ENCODE data around the gene EFNA4. TPM values are rescaled to one million over a fixed set of nuclear protein-coding genes. Genes with fewer than 3 reads are reported as not detected.
A peak's percentile ranks its signal among the peaks of the same experiment; 100 is the strongest.

EFNA4 gene
- total RNA-seq, 1 donor from 2014 or later = 5.3 TPM

DNA sequence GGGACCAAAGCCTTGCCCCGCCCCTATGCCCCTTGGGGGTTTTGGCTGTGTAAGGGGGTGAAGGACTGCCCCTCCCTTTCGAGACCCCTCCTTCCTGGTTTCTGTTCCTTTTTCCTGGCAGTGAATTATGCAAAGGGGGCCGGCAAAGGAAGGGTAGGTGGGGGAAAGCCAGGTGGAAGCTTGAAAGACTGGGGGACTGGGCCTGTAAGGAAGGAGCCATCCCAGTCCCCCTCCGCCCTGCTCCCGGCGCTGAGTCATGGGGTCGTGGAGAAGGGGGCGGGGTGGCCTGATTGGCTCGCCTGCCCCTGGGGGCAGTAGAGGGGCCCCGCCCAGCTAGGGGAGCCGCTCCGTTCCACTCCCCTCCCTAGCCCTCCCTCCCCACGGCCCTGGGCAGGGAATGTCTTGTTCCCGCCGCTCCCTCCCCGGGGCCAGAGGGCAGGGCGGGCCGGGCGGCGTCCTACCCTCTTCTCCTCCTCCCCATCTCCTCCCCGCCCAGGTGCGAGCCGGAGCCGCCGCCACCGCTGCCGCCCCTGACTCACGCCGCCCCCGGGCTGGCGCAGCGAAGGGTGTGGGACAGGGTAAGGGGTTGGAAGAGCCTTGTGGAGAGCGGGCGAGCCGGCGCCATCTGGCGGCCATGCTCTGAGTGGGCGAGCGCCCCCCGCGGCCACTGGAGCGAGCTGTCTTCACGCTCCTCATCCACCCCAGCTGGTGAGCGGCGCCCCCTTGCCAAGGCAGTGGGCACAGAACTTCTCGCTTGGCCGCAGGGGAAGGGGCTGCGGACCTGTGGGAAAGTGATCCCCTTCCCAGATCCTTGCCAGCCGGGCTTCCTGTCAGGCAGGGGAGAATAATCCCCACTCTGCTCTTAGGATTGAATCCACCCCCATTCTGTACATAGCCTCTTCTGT, 46.2 kb upstream of the EFNA4 start:
- peak; percentile 94 for ATAC-seq
- peak; percentile 96 for DNase-seq
- intact Hi-C loops (cut with DNase I) = no loop called here
- Histone ChIP-seq H3K9me3 (no peaks in the 10 kb centered on the region), H3K36me3 (peaks cover 28% of the 10 kb centered on the region), H3K4me1 (peaks cover 41% of the 10 kb centered on the region), H3K27ac (peak overlapping the region; percentile 76), H3K27me3 (no peaks in the 10 kb centered on the region), H3K4me3 (peak overlapping the region; percentile 47)
- TF ChIP-seq, protein P1, sequence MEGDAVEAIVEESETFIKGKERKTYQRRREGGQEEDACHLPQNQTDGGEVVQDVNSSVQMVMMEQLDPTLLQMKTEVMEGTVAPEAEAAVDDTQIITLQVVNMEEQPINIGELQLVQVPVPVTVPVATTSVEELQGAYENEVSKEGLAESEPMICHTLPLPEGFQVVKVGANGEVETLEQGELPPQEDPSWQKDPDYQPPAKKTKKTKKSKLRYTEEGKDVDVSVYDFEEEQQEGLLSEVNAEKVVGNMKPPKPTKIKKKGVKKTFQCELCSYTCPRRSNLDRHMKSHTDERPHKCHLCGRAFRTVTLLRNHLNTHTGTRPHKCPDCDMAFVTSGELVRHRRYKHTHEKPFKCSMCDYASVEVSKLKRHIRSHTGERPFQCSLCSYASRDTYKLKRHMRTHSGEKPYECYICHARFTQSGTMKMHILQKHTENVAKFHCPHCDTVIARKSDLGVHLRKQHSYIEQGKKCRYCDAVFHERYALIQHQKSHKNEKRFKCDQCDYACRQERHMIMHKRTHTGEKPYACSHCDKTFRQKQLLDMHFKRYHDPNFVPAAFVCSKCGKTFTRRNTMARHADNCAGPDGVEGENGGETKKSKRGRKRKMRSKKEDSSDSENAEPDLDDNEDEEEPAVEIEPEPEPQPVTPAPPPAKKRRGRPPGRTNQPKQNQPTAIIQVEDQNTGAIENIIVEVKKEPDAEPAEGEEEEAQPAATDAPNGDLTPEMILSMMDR (IDR thresholded peaks at IDR 0.05) = peak; percentile 98

DNA sequence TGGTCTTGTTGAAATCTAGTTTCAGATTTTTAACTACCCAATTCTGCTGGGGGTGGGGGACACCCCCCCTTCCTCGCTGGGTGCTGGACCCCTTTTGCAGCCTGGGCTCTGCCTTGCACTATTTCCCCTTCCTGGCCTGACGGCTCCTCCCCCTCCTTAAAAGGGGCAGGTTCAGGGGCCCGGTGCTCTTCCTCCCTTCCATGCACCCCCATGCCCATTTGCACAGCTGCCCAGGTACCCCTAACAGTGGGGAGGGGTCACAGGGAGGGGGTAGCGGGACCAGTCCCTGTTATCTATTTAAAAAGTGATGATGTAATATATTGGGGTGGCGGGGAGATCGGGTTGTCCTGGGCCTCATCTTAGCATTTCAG, 45.6 kb upstream of the EFNA4 start:
- peaks cover 34% of the 10 kb centered on the region for H3K4me1 ChIP-seq
- ATAC-seq = no peak
- H3K27ac ChIP-seq = peak overlapping the region; percentile 76
- intact Hi-C loops (cut with DNase I) = no loop called here
- DNase-seq = no peak
- no peaks in the 10 kb centered on the region for H3K9me3 ChIP-seq
- H3K36me3 ChIP-seq = peaks cover 28% of the 10 kb centered on the region
- no peaks in the 10 kb centered on the region for H3K27me3 ChIP-seq
- TF ChIP-seq, protein P1 (IDR thresholded peaks at IDR 0.05) = no peak
- peak overlapping the region; percentile 47 for H3K4me3 ChIP-seq

DNA sequence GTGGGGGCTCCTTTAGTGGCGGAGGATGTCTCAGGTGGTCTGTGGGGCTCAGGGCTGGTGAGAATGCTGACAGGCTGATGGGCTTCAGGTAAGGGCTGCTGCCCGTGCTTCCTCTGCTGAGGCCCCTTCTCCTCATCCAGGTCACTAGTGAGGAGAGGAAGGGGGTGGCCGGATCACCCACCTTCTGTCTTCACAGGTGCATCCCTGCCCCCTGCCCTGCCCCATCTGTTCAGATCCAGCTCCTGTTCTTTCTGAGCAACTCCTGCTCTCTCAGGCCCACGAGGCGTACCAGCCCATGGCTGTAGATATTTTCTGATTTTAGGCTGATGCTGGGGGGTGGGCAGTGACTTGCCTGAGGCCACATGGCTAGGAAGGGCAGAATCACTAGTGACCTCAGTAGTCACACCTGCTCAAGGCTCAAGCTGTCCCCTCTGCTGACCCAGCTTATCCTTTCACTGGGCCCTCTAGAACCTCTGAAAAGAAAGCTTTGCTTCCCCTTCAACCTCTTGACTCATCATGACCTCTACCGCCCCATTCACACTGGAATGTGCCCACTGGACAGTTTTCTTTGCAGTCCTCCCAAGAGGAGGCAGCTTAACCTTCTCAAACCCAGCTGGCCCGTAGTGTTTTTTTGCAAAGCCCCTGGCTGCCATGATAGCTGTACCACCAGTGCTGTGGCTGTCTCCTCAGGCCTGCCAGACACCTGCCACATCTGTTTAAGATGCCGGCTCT, 44.8 kb upstream of the EFNA4 start:
- H3K4me3 ChIP-seq = no peak overlapping the region
- TF ChIP-seq, protein P1 (IDR thresholded peaks at IDR 0.05) = no peak
- ATAC-seq = no peak
- no peak for DNase-seq
- peaks cover 28% of the 10 kb centered on the region for H3K36me3 ChIP-seq
- H3K9me3 ChIP-seq = no peaks in the 10 kb centered on the region
- intact Hi-C loops (cut with DNase I) = no loop called here
- peaks cover 29% of the 10 kb centered on the region for H3K4me1 ChIP-seq
- no peak overlapping the region for H3K27ac ChIP-seq
- H3K27me3 ChIP-seq = no peaks in the 10 kb centered on the region

DNA sequence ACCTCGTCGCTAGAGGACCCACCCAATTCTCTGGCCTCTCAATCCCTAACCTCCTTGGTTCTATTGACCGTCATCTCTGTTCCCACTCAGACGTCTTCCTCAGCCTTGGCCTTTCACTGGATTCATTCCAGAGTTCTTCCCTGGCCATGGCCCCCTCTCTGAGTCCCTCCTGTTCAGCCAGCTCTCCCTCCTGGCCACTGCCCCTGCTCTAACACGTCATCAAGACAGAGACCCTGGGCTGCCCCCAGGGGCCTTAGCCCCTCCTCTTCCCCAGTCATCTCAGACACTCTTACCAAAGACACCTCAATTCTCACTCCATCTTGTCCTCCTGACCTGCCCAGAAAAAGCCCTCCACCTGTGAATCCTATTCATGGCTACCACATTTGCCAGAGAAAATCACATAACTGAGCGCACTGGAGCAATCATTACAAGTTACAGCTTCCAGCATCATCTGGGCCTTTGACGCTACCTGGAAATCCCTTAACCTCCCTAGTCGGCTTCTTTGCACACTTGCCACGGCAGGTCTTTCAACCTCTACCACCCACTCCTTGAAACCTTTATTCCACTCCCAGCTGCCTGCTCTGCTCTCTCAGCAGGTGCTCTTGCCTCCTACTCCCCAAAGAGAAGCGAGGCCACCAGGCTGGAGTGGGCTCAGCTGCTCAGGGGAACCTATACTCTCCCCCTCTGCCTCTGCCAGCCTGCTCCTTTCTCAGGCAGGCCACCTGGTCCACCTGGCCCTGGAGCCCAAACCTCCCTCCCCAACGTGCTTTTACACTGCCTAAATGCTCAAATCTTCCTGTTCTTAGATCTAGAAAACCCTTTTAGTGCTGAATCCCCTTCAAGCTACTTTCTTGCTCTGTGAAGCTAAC, 43.9 kb upstream of the EFNA4 start:
- intact Hi-C loops (cut with DNase I) = no loop called here
- H3K27me3 ChIP-seq = no peaks in the 10 kb centered on the region
- H3K27ac ChIP-seq = no peak overlapping the region
- peaks cover 29% of the 10 kb centered on the region for H3K4me1 ChIP-seq
- DNase-seq (no peak), ATAC-seq (no peak)
- TF ChIP-seq, protein P1 (IDR thresholded peaks at IDR 0.05) = no peak
- no peaks in the 10 kb centered on the region for H3K9me3 ChIP-seq
- no peak overlapping the region for H3K4me3 ChIP-seq
- H3K36me3 ChIP-seq = peaks cover 21% of the 10 kb centered on the region

DNA sequence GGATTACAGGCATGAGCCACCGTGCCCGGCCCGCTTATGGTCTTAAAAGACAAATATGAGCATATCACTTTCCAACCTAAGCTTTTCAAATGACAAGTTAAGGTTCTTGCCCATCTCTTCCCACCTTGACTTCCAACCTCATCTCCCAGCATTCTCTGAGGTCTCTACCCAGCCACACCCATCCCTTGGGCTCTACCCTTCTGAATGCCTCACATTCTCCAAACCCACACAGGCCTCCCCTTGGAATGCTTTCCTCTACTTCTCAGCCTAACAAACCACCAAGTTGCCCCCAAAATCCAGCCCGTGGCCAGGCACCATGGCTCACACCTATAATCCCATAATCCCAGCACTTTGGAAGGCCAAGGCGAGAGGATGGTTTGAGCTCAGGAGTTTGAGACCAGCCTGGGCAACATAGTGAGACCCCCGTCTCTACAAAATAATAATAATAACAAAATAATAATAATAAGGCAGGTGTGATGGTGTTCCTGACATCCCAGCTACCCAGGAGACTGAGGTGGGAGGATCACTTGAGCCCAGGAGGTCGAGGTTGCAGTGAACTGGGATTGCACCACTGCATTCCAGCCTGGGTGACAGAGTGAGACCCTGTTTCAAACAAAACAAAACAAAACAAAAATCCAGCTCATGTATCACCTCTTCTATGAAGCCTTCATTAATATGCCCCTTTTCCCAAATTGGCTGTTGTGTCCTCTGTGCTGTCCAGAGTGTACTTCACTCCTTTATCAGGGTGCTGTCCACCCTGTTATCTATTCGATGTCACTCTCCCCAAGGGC, 41.2 kb upstream of the EFNA4 start:
- TF ChIP-seq, protein P1 (IDR thresholded peaks at IDR 0.05) = no peak
- H3K4me3 ChIP-seq = no peak overlapping the region

More for the DNA sequence above, 41.2 kb upstream of the EFNA4 start:
- ATAC-seq (no peak), DNase-seq (no peak)
- H3K4me1 ChIP-seq = peaks cover 18% of the 10 kb centered on the region
- H3K27me3 ChIP-seq = no peaks in the 10 kb centered on the region
- intact Hi-C loops (cut with DNase I) = no loop called here
- H3K36me3 ChIP-seq = no peaks in the 10 kb centered on the region
- no peak overlapping the region for H3K27ac ChIP-seq
- H3K9me3 ChIP-seq = no peaks in the 10 kb centered on the region

Data from upper lobe of right lung (tissue), 1 donor.